Measurements from ENCODE around the gene MMP14. TPM values are rescaled to one million over a fixed set of nuclear protein-coding genes. Genes with fewer than 3 reads are reported as not detected.

Gene MMP14
- total and polyA plus RNA-seq, 4 donors = 60.5 to 262 (median 78.0) TPM

- peaks cover 33% of the 10 kb centered on the region for H3K36me3 ChIP-seq (ENCODE audit: control insufficient read depth, insufficient read depth, low read length)
- 67% methylated on average over 3 of the region's 6 CpGs for WGBS (ENCODE audit: insufficient coverage)
- no peak for DNase-seq (ENCODE audit: low read depth in 4 of 6, low spot score in 6 of 6)
- peaks cover 22% of the 10 kb centered on the region for H3K27me3 ChIP-seq (ENCODE audit: control insufficient read depth, insufficient read depth, low read length)
- H3K9me3 ChIP-seq (ENCODE audit: control insufficient read depth, insufficient read depth, low read length) = no peaks in the 10 kb centered on the region
- H3K4me3 ChIP-seq (ENCODE audit: low read depth, low read length) = peak overlapping the region; percentile 87
- peak overlapping the region; percentile 84 for H3K27ac ChIP-seq (ENCODE audit: low read depth, low read length)
- H3K4me1 ChIP-seq (ENCODE audit: control insufficient read depth, insufficient read depth, low read length) = peaks cover 38% of the 10 kb centered on the region
These were observed 2.3 kb downstream of the MMP14 start for GRCh38 chr14:22838631-22839041.

GRCh38 chr14:22839159-22839779 lies 2.9 kb downstream of the MMP14 start:
- H3K27ac ChIP-seq (ENCODE audit: low read depth, low read length) = peak overlapping the region; percentile 84
- 79% methylated on average over 5 of the region's 6 CpGs for WGBS (ENCODE audit: insufficient coverage)
- no peaks in the 10 kb centered on the region for H3K9me3 ChIP-seq (ENCODE audit: control insufficient read depth, insufficient read depth, low read length)
- H3K4me1 ChIP-seq (ENCODE audit: control insufficient read depth, insufficient read depth, low read length) = peaks cover 38% of the 10 kb centered on the region
- peaks cover 22% of the 10 kb centered on the region for H3K27me3 ChIP-seq (ENCODE audit: control insufficient read depth, insufficient read depth, low read length)
- H3K36me3 ChIP-seq (ENCODE audit: control insufficient read depth, insufficient read depth, low read length) = peaks cover 31% of the 10 kb centered on the region
- DNase-seq (ENCODE audit: low read depth in 4 of 6, low spot score in 6 of 6) = no peak
- peak overlapping the region; percentile 87 for H3K4me3 ChIP-seq (ENCODE audit: low read depth, low read length)

GRCh38 chr14:22841311-22841710 lies 4.9 kb downstream of the MMP14 start:
- H3K4me1 ChIP-seq (ENCODE audit: control insufficient read depth, insufficient read depth, low read length) = peaks cover 40% of the 10 kb centered on the region
- no peak overlapping the region for H3K4me3 ChIP-seq (ENCODE audit: low read depth, low read length)
- no peak for DNase-seq (ENCODE audit: low read depth in 4 of 6, low spot score in 6 of 6)
- 89% methylated on average over 9 of the region's 9 CpGs for WGBS (ENCODE audit: insufficient coverage)
- H3K27me3 ChIP-seq (ENCODE audit: control insufficient read depth, insufficient read depth, low read length) = peaks cover 21% of the 10 kb centered on the region
- H3K36me3 ChIP-seq (ENCODE audit: control insufficient read depth, insufficient read depth, low read length) = peaks cover 45% of the 10 kb centered on the region
- H3K9me3 ChIP-seq (ENCODE audit: control insufficient read depth, insufficient read depth, low read length) = no peaks in the 10 kb centered on the region
- H3K27ac ChIP-seq (ENCODE audit: low read depth, low read length) = no peak overlapping the region

DNA sequence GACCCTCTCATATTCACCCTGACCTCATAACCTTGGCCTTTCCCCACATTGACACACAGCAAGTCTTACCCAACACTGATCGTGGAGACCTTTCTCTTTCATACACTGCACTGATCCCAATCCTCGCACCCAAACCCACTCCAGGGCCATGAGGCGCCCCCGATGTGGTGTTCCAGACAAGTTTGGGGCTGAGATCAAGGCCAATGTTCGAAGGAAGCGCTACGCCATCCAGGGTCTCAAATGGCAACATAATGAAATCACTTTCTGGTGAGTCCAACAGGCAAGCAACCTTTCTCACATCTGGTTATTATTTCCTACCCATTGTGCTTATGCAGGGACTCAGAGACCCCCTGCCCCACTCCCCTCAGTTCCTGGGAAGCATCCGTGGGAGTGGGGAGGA lies 5.4 kb downstream of the MMP14 start:
- peaks cover 18% of the 10 kb centered on the region for H3K27me3 ChIP-seq (ENCODE audit: control insufficient read depth, insufficient read depth, low read length)
- no peaks in the 10 kb centered on the region for H3K9me3 ChIP-seq (ENCODE audit: control insufficient read depth, insufficient read depth, low read length)
- H3K36me3 ChIP-seq (ENCODE audit: control insufficient read depth, insufficient read depth, low read length) = peaks cover 49% of the 10 kb centered on the region
- H3K27ac ChIP-seq (ENCODE audit: low read depth, low read length) = no peak overlapping the region
- no peak overlapping the region for H3K4me3 ChIP-seq (ENCODE audit: low read depth, low read length)
- no peak for DNase-seq (ENCODE audit: low read depth in 4 of 6, low spot score in 6 of 6)
- peaks cover 40% of the 10 kb centered on the region for H3K4me1 ChIP-seq (ENCODE audit: control insufficient read depth, insufficient read depth, low read length)
- 98% methylated on average over 8 of the region's 8 CpGs for WGBS (ENCODE audit: insufficient coverage)

GRCh38 chr14:22842211-22843122 lies 6.1 kb downstream of the MMP14 start:
- peaks cover 38% of the 10 kb centered on the region for H3K4me1 ChIP-seq (ENCODE audit: control insufficient read depth, insufficient read depth, low read length)
- no peak overlapping the region for H3K27ac ChIP-seq (ENCODE audit: low read depth, low read length)
- DNase-seq (ENCODE audit: low read depth in 4 of 6, low spot score in 6 of 6) = no peak
- peaks cover 52% of the 10 kb centered on the region for H3K36me3 ChIP-seq (ENCODE audit: control insufficient read depth, insufficient read depth, low read length)
- peaks cover 12% of the 10 kb centered on the region for H3K27me3 ChIP-seq (ENCODE audit: control insufficient read depth, insufficient read depth, low read length)
- no peak overlapping the region for H3K4me3 ChIP-seq (ENCODE audit: low read depth, low read length)
- H3K9me3 ChIP-seq (ENCODE audit: control insufficient read depth, insufficient read depth, low read length) = no peaks in the 10 kb centered on the region
- WGBS (ENCODE audit: insufficient coverage) = 91% methylated on average over 22 of the region's 28 CpGs

DNA sequence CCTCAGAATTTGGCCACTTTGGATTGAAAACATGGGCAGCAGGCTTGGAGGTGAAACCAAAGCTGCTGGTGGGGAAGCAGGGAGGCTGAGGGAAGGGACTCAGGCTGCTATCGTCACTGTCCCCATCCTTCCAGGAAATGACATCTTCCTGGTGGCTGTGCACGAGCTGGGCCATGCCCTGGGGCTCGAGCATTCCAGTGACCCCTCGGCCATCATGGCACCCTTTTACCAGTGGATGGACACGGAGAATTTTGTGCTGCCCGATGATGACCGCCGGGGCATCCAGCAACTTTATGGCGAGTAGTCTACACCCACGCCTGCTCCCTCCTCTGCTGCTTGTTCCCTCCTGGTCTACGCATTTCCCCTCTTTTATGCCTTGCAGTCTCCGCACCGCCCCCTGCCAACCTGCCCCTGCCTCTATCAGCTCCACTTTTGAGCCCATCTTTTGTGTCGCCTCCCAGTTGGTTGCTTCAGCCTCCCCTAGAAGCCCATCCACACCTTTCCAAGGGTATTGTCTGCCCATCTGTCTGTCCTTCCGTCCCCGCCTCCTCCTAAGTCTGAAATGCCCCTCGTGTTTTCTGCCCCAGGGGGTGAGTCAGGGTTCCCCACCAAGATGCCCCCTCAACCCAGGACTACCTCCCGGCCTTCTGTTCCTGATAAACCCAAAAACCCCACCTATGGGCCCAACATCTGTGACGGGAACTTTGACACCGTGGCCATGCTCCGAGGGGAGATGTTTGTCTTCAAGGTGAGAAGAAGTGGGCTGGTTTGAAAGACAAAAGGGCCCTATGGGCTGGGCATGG lies 6.9 kb downstream of the MMP14 start:
- peaks cover 38% of the 10 kb centered on the region for H3K4me1 ChIP-seq (ENCODE audit: control insufficient read depth, insufficient read depth, low read length)
- WGBS (ENCODE audit: insufficient coverage) = 87% methylated on average over 18 of the region's 21 CpGs
- H3K27ac ChIP-seq (ENCODE audit: low read depth, low read length) = no peak overlapping the region
- H3K9me3 ChIP-seq (ENCODE audit: control insufficient read depth, insufficient read depth, low read length) = no peaks in the 10 kb centered on the region
- peaks cover 4% of the 10 kb centered on the region for H3K27me3 ChIP-seq (ENCODE audit: control insufficient read depth, insufficient read depth, low read length)
- H3K36me3 ChIP-seq (ENCODE audit: control insufficient read depth, insufficient read depth, low read length) = peaks cover 52% of the 10 kb centered on the region
- no peak for DNase-seq (ENCODE audit: low read depth in 4 of 6, low spot score in 6 of 6)
- no peak overlapping the region for H3K4me3 ChIP-seq (ENCODE audit: low read depth, low read length)

GRCh38 chr14:22844221-22845102 lies 8.1 kb downstream of the MMP14 start:
- Histone ChIP-seq H3K36me3 (ENCODE audit: control insufficient read depth, insufficient read depth, low read length) (peaks cover 52% of the 10 kb centered on the region), H3K4me3 (ENCODE audit: low read depth, low read length) (no peak overlapping the region), H3K4me1 (ENCODE audit: control insufficient read depth, insufficient read depth, low read length) (peaks cover 38% of the 10 kb centered on the region), H3K9me3 (ENCODE audit: control insufficient read depth, insufficient read depth, low read length) (no peaks in the 10 kb centered on the region), H3K27me3 (ENCODE audit: control insufficient read depth, insufficient read depth, low read length) (no peaks in the 10 kb centered on the region), H3K27ac (ENCODE audit: low read depth, low read length) (no peak overlapping the region)
- WGBS (ENCODE audit: insufficient coverage) = 90% methylated on average over 22 of the region's 22 CpGs
- no peak for DNase-seq (ENCODE audit: low read depth in 4 of 6, low spot score in 6 of 6)

GRCh38 chr14:22845103-22845394 lies 8.7 kb downstream of the MMP14 start:
- Histone ChIP-seq H3K27ac (ENCODE audit: low read depth, low read length) (no peak overlapping the region), H3K4me1 (ENCODE audit: control insufficient read depth, insufficient read depth, low read length) (peaks cover 40% of the 10 kb centered on the region), H3K36me3 (ENCODE audit: control insufficient read depth, insufficient read depth, low read length) (peaks cover 52% of the 10 kb centered on the region), H3K4me3 (ENCODE audit: low read depth, low read length) (no peak overlapping the region), H3K9me3 (ENCODE audit: control insufficient read depth, insufficient read depth, low read length) (no peaks in the 10 kb centered on the region), H3K27me3 (ENCODE audit: control insufficient read depth, insufficient read depth, low read length) (no peaks in the 10 kb centered on the region)
- DNase-seq (ENCODE audit: low read depth in 4 of 6, low spot score in 6 of 6) = no peak
- WGBS (ENCODE audit: insufficient coverage) = 90% methylated on average over 9 of the region's 9 CpGs

All from spinal cord (tissue), 10 donors.